ENCODE data around the gene CNTROB.

DNA sequence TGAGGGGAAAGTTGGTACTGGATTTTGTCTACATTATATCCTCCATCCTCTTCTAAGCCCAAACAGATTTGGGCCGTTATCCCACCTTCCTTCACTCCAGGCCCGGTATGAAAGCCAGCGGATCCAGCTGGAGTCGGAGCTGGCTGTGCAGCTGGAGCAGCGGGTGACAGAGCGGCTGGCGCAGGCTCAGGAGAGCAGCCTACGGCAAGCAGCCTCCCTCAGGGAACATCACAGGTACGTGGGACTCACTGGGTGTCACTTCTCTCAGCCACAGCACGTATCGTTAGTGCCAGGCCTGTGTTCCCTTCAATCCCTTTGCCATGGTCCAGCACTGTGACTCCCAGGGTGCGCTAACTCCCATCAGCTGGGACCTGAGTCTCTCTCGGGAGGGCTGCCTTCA lies 11.3 kb downstream of the CNTROB start:
- TF ChIP-seq POLR2A (IDR thresholded peaks at IDR 0.05; ENCODE audit: low read depth, low read length) (no peak), TAF1 (IDR thresholded peaks at IDR 0.05; ENCODE audit: borderline replicate concordance, low read depth, low read length) (no peak), POLR2AphosphoS5 (IDR thresholded peaks at IDR 0.05; ENCODE audit: low read depth, low read length) (no peak)

Data from GM12892 (cell line).